ENCODE measurements around the gene RPS15. TPM values are rescaled to one million over a fixed set of nuclear protein-coding genes. Genes with fewer than 3 reads are reported as not detected.
A peak's percentile ranks its signal among the peaks of the same experiment; 100 is the strongest.

Gene RPS15
- total and polyA plus RNA-seq, 2 of the 13 experiments (the other 11 are each of a cell fraction or from before 2014, with no cell fraction given) = 695 to 1,411 TPM

GRCh38 chr19:1400281-1401137 lies 37.7 kb upstream of the RPS15 start (continued):
- TF ChIP-seq NFKBIZ (CRISPR knock-in tag; IDR thresholded peaks at IDR 0.05) = peak; percentile 29; the same call in 1 of the 2 replicates
- no peak for TF ChIP-seq ZFP62 (CRISPR knock-in tag; IDR thresholded peaks at IDR 0.05)
- no peak for TF ChIP-seq BATF2 (CRISPR knock-in tag; IDR thresholded peaks at IDR 0.05)
- no peak for TF ChIP-seq GABPA (IDR thresholded peaks at IDR 0.05; ENCODE audit: low read depth, low read length)
- peak; percentile 38; the same call in 1 of the 2 replicates for TF ChIP-seq GABPA (CRISPR knock-in tag; IDR thresholded peaks at IDR 0.05; ENCODE audit: low read depth)
- TF ChIP-seq ZNF121 (CRISPR knock-in tag; IDR thresholded peaks at IDR 0.05) = peak; percentile 93
- TF ChIP-seq SIX4 (CRISPR knock-in tag; IDR thresholded peaks at IDR 0.05) = no peak
- TF ChIP-seq ZNF614 (CRISPR knock-in tag; IDR thresholded peaks at IDR 0.05; ENCODE audit: borderline replicate concordance) = peak; percentile 47; the same call in 1 of the 2 replicates
- TF ChIP-seq, protein P1, sequence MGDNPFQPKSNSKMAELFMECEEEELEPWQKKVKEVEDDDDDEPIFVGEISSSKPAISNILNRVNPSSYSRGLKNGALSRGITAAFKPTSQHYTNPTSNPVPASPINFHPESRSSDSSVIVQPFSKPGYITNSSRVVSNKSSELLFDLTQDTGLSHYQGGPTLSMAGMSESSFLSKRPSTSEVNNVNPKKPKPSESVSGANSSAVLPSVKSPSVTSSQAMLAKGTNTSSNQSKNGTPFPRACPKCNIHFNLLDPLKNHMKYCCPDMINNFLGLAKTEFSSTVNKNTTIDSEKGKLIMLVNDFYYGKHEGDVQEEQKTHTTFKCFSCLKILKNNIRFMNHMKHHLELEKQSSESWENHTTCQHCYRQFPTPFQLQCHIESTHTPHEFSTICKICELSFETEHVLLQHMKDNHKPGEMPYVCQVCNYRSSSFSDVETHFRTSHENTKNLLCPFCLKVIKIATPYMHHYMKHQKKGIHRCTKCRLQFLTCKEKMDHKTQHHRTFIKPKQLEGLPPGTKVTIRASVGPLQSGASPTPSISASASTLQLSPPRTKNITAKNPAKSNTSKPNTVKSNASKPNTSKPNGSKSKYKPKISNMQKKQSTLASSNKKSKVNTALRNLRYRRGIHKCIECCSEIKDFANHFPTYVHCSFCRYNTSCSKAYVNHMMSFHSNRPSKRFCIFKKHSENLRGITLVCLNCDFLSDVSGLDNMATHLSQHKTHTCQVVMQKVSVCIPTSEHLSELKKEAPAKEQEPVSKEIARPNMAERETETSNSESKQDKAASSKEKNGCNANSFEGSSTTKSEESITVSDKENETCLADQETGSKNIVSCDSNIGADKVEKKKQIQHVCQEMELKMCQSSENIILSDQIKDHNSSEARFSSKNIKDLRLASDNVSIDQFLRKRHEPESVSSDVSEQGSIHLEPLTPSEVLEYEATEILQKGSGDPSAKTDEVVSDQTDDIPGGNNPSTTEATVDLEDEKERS (CRISPR knock-in tag; IDR thresholded peaks at IDR 0.05) = peak; percentile 56; the same call in 1 of the 2 replicates
- TF ChIP-seq SP5 (CRISPR knock-in tag; IDR thresholded peaks at IDR 0.05; ENCODE audit: borderline replicate concordance, low read depth) = peak; percentile 56; the same call in 1 of the 2 replicates
- no peak for TF ChIP-seq ONECUT2 (CRISPR knock-in tag; IDR thresholded peaks at IDR 0.05)
- no peak for TF ChIP-seq ZNF24 (IDR thresholded peaks at IDR 0.05)
- no peak for TF ChIP-seq ZNF660 (CRISPR knock-in tag; IDR thresholded peaks at IDR 0.05; ENCODE audit: borderline replicate concordance, low read depth)
- TF ChIP-seq THAP8 (CRISPR knock-in tag; IDR thresholded peaks at IDR 0.05; ENCODE audit: borderline replicate concordance) = no peak
- TF ChIP-seq CBFB (CRISPR knock-in tag; IDR thresholded peaks at IDR 0.05) = peak; percentile 13; the same call in 1 of the 2 replicates
- TF ChIP-seq KLF15 (CRISPR knock-in tag; IDR thresholded peaks at IDR 0.05; ENCODE audit: borderline replicate concordance) = no peak
- peak; percentile 63; the same call in 1 of the 2 replicates for TF ChIP-seq ZNF740 (CRISPR knock-in tag; IDR thresholded peaks at IDR 0.05)
- TF ChIP-seq CEBPZ (IDR thresholded peaks at IDR 0.05; ENCODE audit: low read length) = no peak
- TF ChIP-seq, protein P2, sequence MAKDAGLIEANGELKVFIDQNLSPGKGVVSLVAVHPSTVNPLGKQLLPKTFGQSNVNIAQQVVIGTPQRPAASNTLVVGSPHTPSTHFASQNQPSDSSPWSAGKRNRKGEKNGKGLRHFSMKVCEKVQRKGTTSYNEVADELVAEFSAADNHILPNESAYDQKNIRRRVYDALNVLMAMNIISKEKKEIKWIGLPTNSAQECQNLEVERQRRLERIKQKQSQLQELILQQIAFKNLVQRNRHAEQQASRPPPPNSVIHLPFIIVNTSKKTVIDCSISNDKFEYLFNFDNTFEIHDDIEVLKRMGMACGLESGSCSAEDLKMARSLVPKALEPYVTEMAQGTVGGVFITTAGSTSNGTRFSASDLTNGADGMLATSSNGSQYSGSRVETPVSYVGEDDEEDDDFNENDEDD (CRISPR knock-in tag; IDR thresholded peaks at IDR 0.05; ENCODE audit: borderline replicate concordance) = peak; percentile 83; the same call in 1 of the 2 replicates
- no peak for TF ChIP-seq ZNF337 (CRISPR knock-in tag; IDR thresholded peaks at IDR 0.05; ENCODE audit: borderline replicate concordance, low read depth)
